ENCODE measurements around the gene SLC50A1. TPM values are rescaled to one million over a fixed set of nuclear protein-coding genes. Genes with fewer than 3 reads are reported as not detected.

Gene SLC50A1
- total and polyA plus RNA-seq, 9 of the 15 experiments (the other 6 are each of a cell fraction or from before 2014, with no cell fraction given): 46.5 to 132 (median 91.9) TPM

DNA sequence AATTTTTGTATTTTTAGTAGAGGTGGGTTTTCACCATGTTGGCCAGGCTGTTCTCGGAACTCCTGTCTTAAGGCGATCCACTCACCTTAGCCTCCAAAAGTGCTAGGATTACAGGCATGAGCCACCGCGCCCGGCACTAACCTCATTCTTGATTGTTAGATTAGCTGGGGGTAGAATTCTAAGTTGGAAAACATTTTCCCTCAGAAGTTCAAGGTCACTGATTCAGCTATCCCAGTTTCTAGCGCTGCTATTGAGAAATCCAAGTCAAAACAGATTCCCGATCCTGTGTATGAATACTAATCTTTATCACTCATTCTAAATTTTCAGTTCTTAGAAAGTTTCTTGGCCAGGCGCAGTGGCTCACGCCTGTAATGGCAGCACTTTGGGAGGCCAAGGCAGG, 32.3 kb upstream of the SLC50A1 start:
- ATAC-seq (no peak), DNase-seq (ENCODE audit: extremely low read depth in 1 of 4, low spot score in 3 of 4) (no peak), FAIRE-seq (no peak)
- Histone ChIP-seq H3K79me2 (ENCODE audit: control insufficient read depth, insufficient read depth, low read length) (no peaks in the 10 kb centered on the region), H3K4me3 (no peak overlapping the region), H2AFZ (ENCODE audit: low read depth, low read length) (no peak overlapping the region), H3K4me2 (ENCODE audit: insufficient read depth, low read length) (no peak overlapping the region), H3K4me1 (replicated peaks in 1 of 2; ENCODE audit: control insufficient read depth in 2 of 2, insufficient read depth in 2 of 2, low read length in 2 of 2) (peaks cover 7 to 12% of the 10 kb centered on the region in 2 experiments; a peak in 4 of 5 replicates), H4K20me1 (replicated peaks; ENCODE audit: control insufficient read depth, insufficient read depth, low read length) (no peaks in the 10 kb centered on the region), H3K27ac (ENCODE audit: extremely low read depth, low read depth, low read length) (no peak overlapping the region), H3K36me3 (ENCODE audit: control insufficient read depth, insufficient read depth, low read length) (no peaks in the 10 kb centered on the region), H3K9ac (ENCODE audit: insufficient read depth in 1 of 2, low read depth in 2 of 2, low read length in 2 of 2) (no peak overlapping the region), H3K27me3 (ENCODE audit: control insufficient read depth in 2 of 2, insufficient read depth in 2 of 2, low read length in 2 of 2) (no peaks in the 10 kb centered on the region), H3K9me1 (ENCODE audit: control insufficient read depth, insufficient read depth, low read length) (no peaks in the 10 kb centered on the region), H3K9me3 (replicated peaks; ENCODE audit: control insufficient read depth, insufficient read depth, low read depth, low read length) (no peaks in the 10 kb centered on the region)
- intact Hi-C loops (cut with micrococcal nuclease): no loop called here
- CTCF ChIA-PET (ENCODE audit: low intra/inter-chr PET ratio): no interaction called here
- POLR2A ChIA-PET: no interaction called here
- 50% methylated on average over 9 of the region's 9 CpGs for WGBS (ENCODE audit: insufficient coverage, low coverage, missing lambda C conversion rate)
- no TSS peak for BruUV-seq (replicated peaks)
- in situ Hi-C loops (cut with MboI): no loop called here
- TF ChIP-seq ZNF133 (CRISPR knock-in tag; IDR thresholded peaks at IDR 0.05) (no peak), HNRNPLL (IDR thresholded peaks at IDR 0.05; ENCODE audit: low read depth, low read length, poor library complexity, severe bottlenecking) (no peak), SRSF9 (IDR thresholded peaks at IDR 0.05; ENCODE audit: borderline replicate concordance, low read depth, low read length) (no peak), ZNF586 (CRISPR knock-in tag; conservative IDR thresholded peaks at IDR 0.05) (no peak), SAFB2 (IDR thresholded peaks at IDR 0.05; ENCODE audit: borderline replicate concordance, low read depth, low read length, severe bottlenecking) (no peak), NFE2L1 (tag; IDR thresholded peaks at IDR 0.05; ENCODE audit: borderline replicate concordance, low read depth) (no peak), ZNF644 (tag; IDR thresholded peaks at IDR 0.05; ENCODE audit: low read depth) (no peak), ZNF561 (CRISPR knock-in tag; conservative IDR thresholded peaks at IDR 0.05) (no peak), STAG1 (CRISPR knock-in tag; IDR thresholded peaks at IDR 0.05; ENCODE audit: borderline replicate concordance) (no peak), MXD1 (CRISPR knock-in tag; IDR thresholded peaks at IDR 0.05; ENCODE audit: borderline replicate concordance, poor library complexity, severe bottlenecking) (no peak), TRIM28 (IDR thresholded peaks at IDR 0.05) (no peak), CEBPB (tag; IDR thresholded peaks at IDR 0.05) (no peak), CBFA2T2 (conservative IDR thresholded peaks at IDR 0.05) (no peak)
- TF ChIP-seq, protein P1, sequence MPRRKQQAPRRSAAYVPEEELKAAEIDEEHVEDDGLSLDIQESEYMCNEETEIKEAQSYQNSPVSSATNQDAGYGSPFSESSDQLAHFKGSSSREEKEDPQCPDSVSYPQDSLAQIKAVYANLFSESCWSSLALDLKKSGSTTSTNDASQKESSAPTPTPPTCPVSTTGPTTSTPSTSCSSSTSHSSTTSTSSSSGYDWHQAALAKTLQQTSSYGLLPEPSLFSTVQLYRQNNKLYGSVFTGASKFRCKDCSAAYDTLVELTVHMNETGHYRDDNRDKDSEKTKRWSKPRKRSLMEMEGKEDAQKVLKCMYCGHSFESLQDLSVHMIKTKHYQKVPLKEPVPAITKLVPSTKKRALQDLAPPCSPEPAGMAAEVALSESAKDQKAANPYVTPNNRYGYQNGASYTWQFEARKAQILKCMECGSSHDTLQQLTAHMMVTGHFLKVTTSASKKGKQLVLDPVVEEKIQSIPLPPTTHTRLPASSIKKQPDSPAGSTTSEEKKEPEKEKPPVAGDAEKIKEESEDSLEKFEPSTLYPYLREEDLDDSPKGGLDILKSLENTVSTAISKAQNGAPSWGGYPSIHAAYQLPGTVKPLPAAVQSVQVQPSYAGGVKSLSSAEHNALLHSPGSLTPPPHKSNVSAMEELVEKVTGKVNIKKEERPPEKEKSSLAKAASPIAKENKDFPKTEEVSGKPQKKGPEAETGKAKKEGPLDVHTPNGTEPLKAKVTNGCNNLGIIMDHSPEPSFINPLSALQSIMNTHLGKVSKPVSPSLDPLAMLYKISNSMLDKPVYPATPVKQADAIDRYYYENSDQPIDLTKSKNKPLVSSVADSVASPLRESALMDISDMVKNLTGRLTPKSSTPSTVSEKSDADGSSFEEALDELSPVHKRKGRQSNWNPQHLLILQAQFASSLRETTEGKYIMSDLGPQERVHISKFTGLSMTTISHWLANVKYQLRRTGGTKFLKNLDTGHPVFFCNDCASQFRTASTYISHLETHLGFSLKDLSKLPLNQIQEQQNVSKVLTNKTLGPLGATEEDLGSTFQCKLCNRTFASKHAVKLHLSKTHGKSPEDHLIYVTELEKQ (CRISPR knock-in tag; IDR thresholded peaks at IDR 0.05): no peak
- TF ChIP-seq, protein P2, sequence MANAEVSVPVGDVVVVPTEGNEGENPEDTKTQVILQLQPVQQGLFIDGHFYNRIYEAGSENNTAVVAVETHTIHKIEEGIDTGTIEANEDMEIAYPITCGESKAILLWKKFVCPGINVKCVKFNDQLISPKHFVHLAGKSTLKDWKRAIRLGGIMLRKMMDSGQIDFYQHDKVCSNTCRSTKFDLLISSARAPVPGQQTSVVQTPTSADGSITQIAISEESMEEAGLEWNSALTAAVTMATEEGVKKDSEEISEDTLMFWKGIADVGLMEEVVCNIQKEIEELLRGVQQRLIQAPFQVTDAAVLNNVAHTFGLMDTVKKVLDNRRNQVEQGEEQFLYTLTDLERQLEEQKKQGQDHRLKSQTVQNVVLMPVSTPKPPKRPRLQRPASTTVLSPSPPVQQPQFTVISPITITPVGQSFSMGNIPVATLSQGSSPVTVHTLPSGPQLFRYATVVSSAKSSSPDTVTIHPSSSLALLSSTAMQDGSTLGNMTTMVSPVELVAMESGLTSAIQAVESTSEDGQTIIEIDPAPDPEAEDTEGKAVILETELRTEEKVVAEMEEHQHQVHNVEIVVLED (CRISPR knock-in tag; IDR thresholded peaks at IDR 0.05): no peak
- TF ChIP-seq, protein P3, sequence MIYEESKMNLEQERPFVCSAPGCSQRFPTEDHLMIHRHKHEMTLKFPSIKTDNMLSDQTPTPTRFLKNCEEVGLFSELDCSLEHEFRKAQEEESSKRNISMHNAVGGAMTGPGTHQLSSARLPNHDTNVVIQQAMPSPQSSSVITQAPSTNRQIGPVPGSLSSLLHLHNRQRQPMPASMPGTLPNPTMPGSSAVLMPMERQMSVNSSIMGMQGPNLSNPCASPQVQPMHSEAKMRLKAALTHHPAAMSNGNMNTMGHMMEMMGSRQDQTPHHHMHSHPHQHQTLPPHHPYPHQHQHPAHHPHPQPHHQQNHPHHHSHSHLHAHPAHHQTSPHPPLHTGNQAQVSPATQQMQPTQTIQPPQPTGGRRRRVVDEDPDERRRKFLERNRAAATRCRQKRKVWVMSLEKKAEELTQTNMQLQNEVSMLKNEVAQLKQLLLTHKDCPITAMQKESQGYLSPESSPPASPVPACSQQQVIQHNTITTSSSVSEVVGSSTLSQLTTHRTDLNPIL (CRISPR knock-in tag; IDR thresholded peaks at IDR 0.05): no peak

Measured in K562 (cell line).